Muscle of leg (tissue), 11 donors: Measurements from ENCODE around the gene CDH4. TPM values are rescaled to one million over a fixed set of nuclear protein-coding genes. Genes with fewer than 3 reads are reported as not detected.

ENCODE experiments used
- DNase-seq: peaks from one replicate; pipeline ENCODE4 v3.0.0; 2013
- H3K27ac ChIP-seq: one replicate; pipeline ENCODE4 v1.5.1; 2013; ENCODE audit warnings: mild to moderate bottlenecking, low read length, control low read depth
- H3K27me3 ChIP-seq: one replicate; pipeline ENCODE4 v1.6.1; 2013; ENCODE audit warnings: low read length; ENCODE audit not compliant: control insufficient read depth, insufficient read depth
- H3K36me3 ChIP-seq: one replicate; pipeline ENCODE4 v1.6.1; 2013; ENCODE audit warnings: low read length; ENCODE audit not compliant: control insufficient read depth, insufficient read depth
- H3K4me1 ChIP-seq: one replicate; pipeline ENCODE4 v1.6.1; 2013; ENCODE audit warnings: low read length; ENCODE audit not compliant: control insufficient read depth, insufficient read depth
- H3K4me3 ChIP-seq: one replicate; pipeline ENCODE4 v1.5.1; 2013; ENCODE audit warnings: low read length, control low read depth
- H3K9me3 ChIP-seq: replicated peaks from 2 replicates; pipeline ENCODE4 v1.6.1; 2013; ENCODE audit warnings: low read depth, low read length; ENCODE audit not compliant: control insufficient read depth
- WGBS: methylation state at CpG from one replicate; pipeline ENCODE4 v1.1.5; 2013; ENCODE audit warnings: missing lambda C conversion rate; ENCODE audit not compliant: insufficient coverage; 5-methylcytosine and 5-hydroxymethylcytosine counted together
- polyA plus RNA-seq, 8 donors: library from polyadenylated mRNA; unstranded; fragments of 120-200 nt; gene quantifications; one replicate each; pipeline versions ENCODE4 v1.2.1 to v1.2.3, GENCODE V29; 2013; ENCODE audit warnings: inconsistent platforms in 1 of 8, low replicate concordance in 1 of 8; ENCODE audit not compliant: insufficient read length in 8 of 8, insufficient read depth in 1 of 8
- total RNA-seq: library from RNA; stranded (reverse); fragments of 120-200 nt; gene quantifications from one replicate; pipeline ENCODE4 v1.2.4, GENCODE V29; 2013

The CDH4 gene
- total and polyA plus RNA-seq, 9 donors = 0.66 to 1.4 (median 1.2) TPM

- peaks cover 20% of the 10 kb centered on the region for H3K4me1 ChIP-seq
- 27% methylated on average over 2 of the region's 4 CpGs for WGBS
- no peak overlapping the region for H3K27ac ChIP-seq
- no peak overlapping the region for H3K4me3 ChIP-seq
- H3K27me3 ChIP-seq = peaks cover 47% of the 10 kb centered on the region
- no peaks in the 10 kb centered on the region for H3K36me3 ChIP-seq
- H3K9me3 ChIP-seq = no peaks in the 10 kb centered on the region
- DNase-seq = no peak
These were observed 549.4 kb downstream of the CDH4 start for GRCh38 chr20:61801428-61801827.

GRCh38 chr20:61801857-61802442 is 549.9 kb downstream of the CDH4 start:
- H3K36me3 ChIP-seq = no peaks in the 10 kb centered on the region
- H3K4me1 ChIP-seq = peaks cover 23% of the 10 kb centered on the region
- H3K4me3 ChIP-seq = no peak overlapping the region
- no peak for DNase-seq
- no peaks in the 10 kb centered on the region for H3K9me3 ChIP-seq
- WGBS = 79% methylated on average over 9 of the region's 10 CpGs
- no peak overlapping the region for H3K27ac ChIP-seq
- H3K27me3 ChIP-seq = peaks cover 49% of the 10 kb centered on the region

GRCh38 chr20:61802721-61803311 is 550.8 kb downstream of the CDH4 start:
- DNase-seq = no peak
- H3K27me3 ChIP-seq = peaks cover 55% of the 10 kb centered on the region
- H3K4me3 ChIP-seq = no peak overlapping the region
- no peaks in the 10 kb centered on the region for H3K9me3 ChIP-seq
- 57% methylated on average over 34 of the region's 36 CpGs for WGBS
- no peak overlapping the region for H3K27ac ChIP-seq
- H3K36me3 ChIP-seq = no peaks in the 10 kb centered on the region
- H3K4me1 ChIP-seq = peaks cover 32% of the 10 kb centered on the region

GRCh38 chr20:61803416-61803914 is 551.4 kb downstream of the CDH4 start:
- no peak for DNase-seq
- Histone ChIP-seq H3K4me3 (no peak overlapping the region), H3K36me3 (no peaks in the 10 kb centered on the region), H3K9me3 (no peaks in the 10 kb centered on the region), H3K27ac (no peak overlapping the region), H3K4me1 (peaks cover 35% of the 10 kb centered on the region), H3K27me3 (peaks cover 55% of the 10 kb centered on the region)
- WGBS = 2% methylated on average over 11 of the region's 19 CpGs

- peak; percentile 43 for DNase-seq
- no peaks in the 10 kb centered on the region for H3K9me3 ChIP-seq
- H3K4me3 ChIP-seq = no peak overlapping the region
- WGBS = 24% methylated on average over 25 of the region's 27 CpGs
- peaks cover 38% of the 10 kb centered on the region for H3K4me1 ChIP-seq
- no peaks in the 10 kb centered on the region for H3K36me3 ChIP-seq
- H3K27ac ChIP-seq = no peak overlapping the region
- peaks cover 53% of the 10 kb centered on the region for H3K27me3 ChIP-seq
These were observed 552.1 kb downstream of the CDH4 start for GRCh38 chr20:61803915-61804751.

- DNase-seq = no peak
- peaks cover 38% of the 10 kb centered on the region for H3K4me1 ChIP-seq
- WGBS = 80% methylated on average over 7 of the region's 13 CpGs
- no peaks in the 10 kb centered on the region for H3K36me3 ChIP-seq
- no peaks in the 10 kb centered on the region for H3K9me3 ChIP-seq
- peaks cover 53% of the 10 kb centered on the region for H3K27me3 ChIP-seq
- H3K27ac ChIP-seq = no peak overlapping the region
- H3K4me3 ChIP-seq = no peak overlapping the region
These were observed 552.8 kb downstream of the CDH4 start for GRCh38 chr20:61804752-61805295.

GRCh38 chr20:61805365-61805764 is 553.3 kb downstream of the CDH4 start:
- 92% methylated on average over 10 of the region's 12 CpGs for WGBS
- H3K27ac ChIP-seq = no peak overlapping the region

GRCh38 chr20:61805781-61806180 is 553.7 kb downstream of the CDH4 start:
- Histone ChIP-seq H3K36me3 (no peaks in the 10 kb centered on the region), H3K27ac (no peak overlapping the region), H3K9me3 (no peaks in the 10 kb centered on the region), H3K4me3 (no peak overlapping the region), H3K27me3 (peaks cover 53% of the 10 kb centered on the region), H3K4me1 (peaks cover 38% of the 10 kb centered on the region)
- DNase-seq = no peak
- WGBS = 85% methylated on average over 4 of the region's 8 CpGs

More at GRCh38 chr20:61805365-61805764, 553.3 kb downstream of the CDH4 start:
- Histone ChIP-seq H3K27me3 (peaks cover 53% of the 10 kb centered on the region), H3K4me1 (peaks cover 38% of the 10 kb centered on the region), H3K9me3 (no peaks in the 10 kb centered on the region), H3K36me3 (no peaks in the 10 kb centered on the region), H3K4me3 (no peak overlapping the region)
- no peak for DNase-seq

GRCh38 chr20:61806314-61806713 is 554.3 kb downstream of the CDH4 start:
- H3K4me3 ChIP-seq = no peak overlapping the region
- H3K27me3 ChIP-seq = peaks cover 52% of the 10 kb centered on the region
- no peaks in the 10 kb centered on the region for H3K36me3 ChIP-seq
- H3K27ac ChIP-seq = no peak overlapping the region
- H3K4me1 ChIP-seq = peaks cover 38% of the 10 kb centered on the region
- no peak for DNase-seq
- 74% methylated on average over 8 of the region's 16 CpGs for WGBS
- no peaks in the 10 kb centered on the region for H3K9me3 ChIP-seq

GRCh38 chr20:61806995-61807394 is 554.9 kb downstream of the CDH4 start:
- Histone ChIP-seq H3K27me3 (peaks cover 46% of the 10 kb centered on the region), H3K4me3 (no peak overlapping the region), H3K36me3 (no peaks in the 10 kb centered on the region), H3K27ac (no peak overlapping the region), H3K4me1 (peaks cover 38% of the 10 kb centered on the region), H3K9me3 (no peaks in the 10 kb centered on the region)
- no peak for DNase-seq
- 65% methylated on average over 6 of the region's 7 CpGs for WGBS
